Mesendoderm (in vitro differentiated cells): Measurements from ENCODE around the gene ITGB1BP1.

Experiments used
- DNase-seq: peaks from one replicate; pipeline ENCODE4 v3.0.0; 2013
- H2AK5ac ChIP-seq: 2 replicates; pipeline ENCODE4 v1.6.1; 2013; ENCODE audit warnings: low read length, inconsistent platforms
- H2BK120ac ChIP-seq: 2 replicates; pipeline ENCODE4 v1.6.1; 2013; ENCODE audit warnings: low read depth, mild to moderate bottlenecking, low read length, moderate library complexity, mixed read lengths
- H2BK15ac ChIP-seq: replicated peaks from 2 replicates; pipeline ENCODE4 v1.6.1; 2013; ENCODE audit warnings: low read depth, mild to moderate bottlenecking, moderate library complexity
- H2BK5ac ChIP-seq: 2 replicates; pipeline ENCODE4 v1.6.1; 2013; ENCODE audit warnings: low read length, inconsistent platforms
- H3K18ac ChIP-seq: 2 replicates; pipeline ENCODE4 v1.6.1; 2013; ENCODE audit warnings: mild to moderate bottlenecking, low read length, mixed read lengths
- H3K23ac ChIP-seq: one replicate; pipeline ENCODE4 v1.6.1; 2013; ENCODE audit warnings: low read length
- H3K27ac ChIP-seq: 2 replicates; pipeline ENCODE4 v1.5.1; 2013; ENCODE audit warnings: low read depth, mild to moderate bottlenecking, inconsistent platforms, low read length, moderate library complexity
- H3K27me3 ChIP-seq: 2 replicates; pipeline ENCODE4 v1.6.1; 2013; ENCODE audit warnings: low read length, control low read depth, mild to moderate bottlenecking, inconsistent platforms; ENCODE audit not compliant: insufficient read depth, poor library complexity
- H3K36me3 ChIP-seq: 2 replicates; pipeline ENCODE4 v1.6.1; 2013; ENCODE audit warnings: low read length, inconsistent platforms; ENCODE audit not compliant: control insufficient read depth, insufficient read depth
- H3K4ac ChIP-seq: one replicate; pipeline ENCODE4 v1.6.1; 2013; ENCODE audit warnings: low read depth, mild to moderate bottlenecking, low read length, moderate library complexity
- H3K4me1 ChIP-seq: 2 replicates; pipeline ENCODE4 v1.6.1; 2013; ENCODE audit warnings: low read depth, low read length, inconsistent platforms; ENCODE audit not compliant: control insufficient read depth
- H3K4me2 ChIP-seq: 2 replicates; pipeline ENCODE4 v1.6.1; 2013; ENCODE audit warnings: low read length
- H3K4me3 ChIP-seq: 2 replicates; pipeline ENCODE4 v1.5.1; 2013; ENCODE audit warnings: mild to moderate bottlenecking, low read length
- H3K56ac ChIP-seq: one replicate; pipeline ENCODE4 v1.6.1; 2013; ENCODE audit warnings: low read length
- H3K79me1 ChIP-seq: 2 replicates; pipeline ENCODE4 v1.6.1; 2013; ENCODE audit warnings: low read length, inconsistent platforms
- H3K79me2 ChIP-seq: 2 replicates; pipeline ENCODE4 v1.6.1; 2013; ENCODE audit warnings: mild to moderate bottlenecking, low read length; ENCODE audit not compliant: control insufficient read depth, insufficient read depth
- H3K9ac ChIP-seq: 2 replicates; pipeline ENCODE4 v1.6.1; 2013; ENCODE audit warnings: low read length, inconsistent platforms
- H4K5ac ChIP-seq: one replicate; pipeline ENCODE4 v1.6.1; 2013; ENCODE audit warnings: low read length
- H4K8ac ChIP-seq: one replicate; pipeline ENCODE4 v1.6.1; 2013; ENCODE audit warnings: low read depth, mild to moderate bottlenecking, control low read depth, low read length, moderate library complexity
- WGBS: extraction: QIAGEN DNeasy Blood & Tissue Kit; methylation state at CpG from one replicate; pipeline ENCODE4 v1.1.7; 2013; ENCODE audit warnings: low lambda C conversion rate, missing lambda C conversion rate; ENCODE audit not compliant: insufficient coverage; ENCODE audit errors: extremely low coverage; 5-methylcytosine and 5-hydroxymethylcytosine counted together

Gene ITGB1BP1

DNA sequence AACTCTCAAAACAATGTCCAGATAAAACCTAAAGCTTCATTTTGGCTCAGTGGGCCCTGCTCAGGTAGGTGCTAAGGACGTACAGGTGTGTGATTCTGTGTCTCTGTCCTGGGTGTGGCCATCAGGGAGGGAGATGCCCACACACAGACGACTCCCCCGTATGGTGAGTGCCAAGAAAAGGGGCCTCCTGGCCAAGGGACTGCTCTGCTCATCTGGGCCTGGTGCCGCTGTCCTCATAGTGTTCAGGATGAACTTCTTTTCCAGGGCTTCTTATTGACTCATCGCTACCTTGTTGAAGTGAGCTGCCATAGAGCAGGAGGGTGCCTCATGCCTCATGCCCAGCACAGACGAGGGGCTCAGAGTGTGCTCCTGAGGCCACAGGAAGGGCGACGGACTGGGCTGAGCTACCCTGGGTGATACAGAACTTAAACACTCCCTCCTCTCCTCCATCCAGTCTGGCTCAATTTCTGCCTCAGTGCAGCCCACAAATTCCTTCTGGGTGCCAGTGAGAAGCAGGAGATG lies 57.8 kb downstream of the ITGB1BP1 start:
- no peak overlapping the region for H3K4me3 ChIP-seq
- no peak overlapping the region for H3K27ac ChIP-seq
- H3K4me2 ChIP-seq = no peak overlapping the region
- H3K9ac ChIP-seq = no peak overlapping the region
- H3K79me1 ChIP-seq = no peaks in the 10 kb centered on the region
- H2BK15ac ChIP-seq = no peak overlapping the region
- no peaks in the 10 kb centered on the region for H3K79me2 ChIP-seq
- H3K36me3 ChIP-seq = no peaks in the 10 kb centered on the region
- no peak overlapping the region for H2AK5ac ChIP-seq
- H4K8ac ChIP-seq = no peak overlapping the region
- no peak overlapping the region for H4K5ac ChIP-seq
- H3K18ac ChIP-seq = no peak overlapping the region
- H3K4me1 ChIP-seq = no peaks in the 10 kb centered on the region
- H2BK5ac ChIP-seq = no peak overlapping the region
- H3K56ac ChIP-seq = peak overlapping the region; percentile 18
- no peak overlapping the region for H3K4ac ChIP-seq
- H2BK120ac ChIP-seq = no peak overlapping the region
- no peak for DNase-seq
- H3K23ac ChIP-seq = no peak overlapping the region
- no CpG with 5 or more reads among the region's 8 CpGs for WGBS
- no peaks in the 10 kb centered on the region for H3K27me3 ChIP-seq

DNA sequence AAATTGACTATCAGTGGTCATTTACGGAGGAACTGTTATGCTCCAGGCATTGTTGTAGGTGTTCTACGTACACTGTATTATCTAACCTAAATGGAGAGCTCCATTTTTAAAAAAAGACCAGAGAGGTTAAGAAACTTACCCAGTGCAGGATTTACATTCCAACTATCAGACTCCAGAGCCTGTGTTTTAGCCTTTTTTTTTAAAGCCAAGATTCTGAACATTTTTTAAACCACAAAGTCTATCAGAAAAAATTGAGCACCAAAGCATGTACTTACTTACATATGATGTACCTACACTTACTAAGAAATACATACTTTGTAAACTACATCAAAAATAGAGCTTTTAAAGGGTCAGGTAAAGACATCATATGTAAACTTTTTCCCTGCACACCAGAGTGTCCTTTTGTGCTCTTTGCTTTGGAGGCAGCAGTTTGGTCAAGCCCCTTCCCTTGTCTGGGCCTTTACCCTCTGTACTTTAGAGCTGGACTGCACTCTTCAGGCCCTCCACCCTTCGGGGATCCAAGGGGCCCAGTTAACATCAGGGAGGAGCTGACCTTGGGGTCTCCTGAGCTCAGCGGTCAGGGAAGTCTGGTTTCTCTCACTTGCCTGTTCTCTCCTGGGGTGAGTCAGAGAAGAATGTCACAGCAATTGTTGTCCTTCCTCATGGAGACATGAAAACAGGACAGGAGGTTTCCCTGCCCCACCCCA lies 58.4 kb downstream of the ITGB1BP1 start:
- Histone ChIP-seq H2BK120ac (no peak overlapping the region), H3K36me3 (no peaks in the 10 kb centered on the region), H3K18ac (no peak overlapping the region), H3K4ac (no peak overlapping the region), H4K8ac (no peak overlapping the region), H4K5ac (no peak overlapping the region), H3K79me2 (no peaks in the 10 kb centered on the region), H2AK5ac (no peak overlapping the region), H3K9ac (no peak overlapping the region), H3K27ac (no peak overlapping the region), H2BK5ac (no peak overlapping the region), H3K4me1 (no peaks in the 10 kb centered on the region), H3K56ac (peak overlapping the region; percentile 18), H3K79me1 (no peaks in the 10 kb centered on the region), H3K4me2 (no peak overlapping the region), H3K27me3 (no peaks in the 10 kb centered on the region), H2BK15ac (no peak overlapping the region), H3K4me3 (no peak overlapping the region), H3K23ac (no peak overlapping the region)
- peak; percentile 79 for DNase-seq
- WGBS = no CpG with 5 or more reads among the region's 4 CpGs

DNA sequence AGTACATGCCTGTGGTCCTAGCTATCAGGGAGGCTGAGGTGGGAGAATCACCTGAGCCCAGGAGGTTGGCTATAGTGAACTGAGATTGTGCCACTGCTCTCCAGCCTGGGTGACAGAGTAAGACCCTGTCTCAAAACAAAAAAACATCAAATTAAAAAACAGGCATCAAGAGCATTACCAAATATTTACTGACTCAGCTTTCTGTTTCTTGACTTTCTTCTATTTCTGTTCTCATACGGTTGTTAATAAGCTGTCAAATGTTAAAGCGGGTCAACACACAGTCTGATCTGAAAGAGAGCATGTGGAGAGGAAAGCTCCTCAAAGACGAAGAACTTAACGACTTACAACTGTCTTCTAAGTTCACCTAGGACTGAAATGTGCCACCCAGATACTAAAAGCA lies 59.0 kb downstream of the ITGB1BP1 start:
- no peak overlapping the region for H3K4ac ChIP-seq
- no peaks in the 10 kb centered on the region for H3K4me1 ChIP-seq
- no peak overlapping the region for H3K23ac ChIP-seq
- no peaks in the 10 kb centered on the region for H3K36me3 ChIP-seq
- H3K27me3 ChIP-seq = no peaks in the 10 kb centered on the region
- WGBS = no CpG with 5 or more reads among the region's 4 CpGs
- no peak overlapping the region for H3K4me2 ChIP-seq
- no peak overlapping the region for H3K27ac ChIP-seq
- no peak overlapping the region for H4K8ac ChIP-seq
- no peak overlapping the region for H3K4me3 ChIP-seq
- no peak for DNase-seq
- H2BK15ac ChIP-seq = no peak overlapping the region
- H3K18ac ChIP-seq = no peak overlapping the region
- no peak overlapping the region for H2AK5ac ChIP-seq
- no peaks in the 10 kb centered on the region for H3K79me2 ChIP-seq
- H4K5ac ChIP-seq = no peak overlapping the region
- H2BK5ac ChIP-seq = no peak overlapping the region
- H2BK120ac ChIP-seq = no peak overlapping the region
- no peaks in the 10 kb centered on the region for H3K79me1 ChIP-seq
- no peak overlapping the region for H3K9ac ChIP-seq
- H3K56ac ChIP-seq = no peak overlapping the region

DNA sequence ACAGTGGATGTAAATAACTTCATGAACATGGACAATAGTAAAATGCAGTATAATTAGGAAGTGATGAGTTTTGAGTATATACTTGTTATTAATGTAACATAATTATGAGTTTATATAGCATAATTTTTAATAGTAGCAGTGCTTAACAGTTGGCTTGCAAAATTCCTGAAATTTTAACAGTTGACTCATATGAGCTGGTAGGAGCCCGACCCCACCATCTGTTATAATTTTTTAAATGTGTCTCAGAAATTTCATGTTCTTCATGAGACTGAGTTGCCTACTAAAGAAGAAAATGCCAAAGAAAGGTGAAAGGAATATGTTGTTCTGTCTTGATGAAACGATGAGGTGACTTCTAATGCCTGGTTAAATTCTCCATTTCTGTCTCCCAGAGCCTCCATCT lies 62.6 kb downstream of the ITGB1BP1 start:
- Histone ChIP-seq H2BK120ac (no peak overlapping the region), H3K23ac (no peak overlapping the region), H3K36me3 (no peaks in the 10 kb centered on the region), H3K4me2 (no peak overlapping the region), H3K79me2 (no peaks in the 10 kb centered on the region), H2AK5ac (no peak overlapping the region), H3K27me3 (no peaks in the 10 kb centered on the region), H4K8ac (no peak overlapping the region), H3K56ac (no peak overlapping the region), H3K4me3 (no peak overlapping the region), H2BK15ac (no peak overlapping the region), H3K79me1 (no peaks in the 10 kb centered on the region), H2BK5ac (no peak overlapping the region), H3K18ac (no peak overlapping the region), H3K4ac (no peak overlapping the region), H3K9ac (no peak overlapping the region), H4K5ac (no peak overlapping the region), H3K4me1 (no peaks in the 10 kb centered on the region), H3K27ac (no peak overlapping the region)
- WGBS = no CpG with 5 or more reads among the region's 2 CpGs
- no peak for DNase-seq

DNA sequence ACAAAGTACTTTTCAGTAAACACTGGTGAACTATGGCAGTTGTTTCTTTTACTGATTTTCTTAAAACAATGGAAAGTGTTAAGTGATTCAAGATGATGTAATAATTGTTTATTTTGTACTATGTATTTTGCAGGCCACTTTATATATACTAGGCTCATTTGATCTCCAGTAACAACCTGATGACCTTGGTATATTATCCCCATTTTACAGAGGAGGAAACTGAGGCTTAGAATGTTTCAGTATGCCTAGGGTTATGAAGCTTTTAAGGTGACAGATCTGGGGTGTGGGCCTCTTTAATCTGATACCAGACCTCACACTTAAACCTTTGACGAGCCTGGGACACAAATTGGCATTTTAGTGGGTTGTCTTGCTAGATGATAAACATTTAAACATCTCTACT lies 63.2 kb downstream of the ITGB1BP1 start:
- no peak for DNase-seq
- WGBS = no CpG with 5 or more reads among the region's 1 CpG
- Histone ChIP-seq H3K79me1 (no peaks in the 10 kb centered on the region), H3K79me2 (no peaks in the 10 kb centered on the region), H3K4me1 (no peaks in the 10 kb centered on the region), H3K27me3 (no peaks in the 10 kb centered on the region), H2BK5ac (no peak overlapping the region), H3K56ac (no peak overlapping the region), H3K4me2 (no peak overlapping the region), H4K5ac (no peak overlapping the region), H3K36me3 (no peaks in the 10 kb centered on the region), H3K18ac (no peak overlapping the region), H4K8ac (no peak overlapping the region), H2BK15ac (no peak overlapping the region), H2BK120ac (no peak overlapping the region), H3K4ac (no peak overlapping the region), H2AK5ac (no peak overlapping the region), H3K9ac (no peak overlapping the region), H3K23ac (no peak overlapping the region), H3K27ac (no peak overlapping the region), H3K4me3 (no peak overlapping the region)

DNA sequence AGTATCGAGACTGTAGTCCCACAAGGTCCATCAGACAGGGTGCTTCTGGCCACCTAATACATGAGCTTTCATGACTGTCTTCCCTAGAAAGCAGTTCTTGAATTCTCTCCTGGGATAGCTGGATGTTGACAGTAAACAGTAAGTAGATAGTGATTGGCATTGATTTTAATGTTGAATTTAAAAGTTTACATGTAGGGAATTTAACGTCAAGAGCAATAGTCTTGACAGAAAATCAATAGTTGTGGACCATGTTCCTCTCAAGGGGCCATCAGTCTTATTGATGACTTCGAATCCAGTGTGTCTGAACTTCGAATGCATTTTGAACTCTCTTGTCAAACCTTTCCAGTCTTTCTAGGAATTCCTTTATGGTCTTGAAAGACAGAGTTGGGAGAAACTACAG lies 63.9 kb downstream of the ITGB1BP1 start:
- Histone ChIP-seq H3K4me1 (no peaks in the 10 kb centered on the region), H4K8ac (no peak overlapping the region), H4K5ac (no peak overlapping the region), H3K56ac (no peak overlapping the region), H3K4me3 (no peak overlapping the region), H3K79me2 (no peaks in the 10 kb centered on the region), H3K9ac (no peak overlapping the region), H2BK120ac (no peak overlapping the region), H2BK5ac (no peak overlapping the region), H3K27me3 (no peaks in the 10 kb centered on the region), H2BK15ac (no peak overlapping the region), H3K4me2 (no peak overlapping the region), H3K18ac (no peak overlapping the region), H3K36me3 (no peaks in the 10 kb centered on the region), H2AK5ac (no peak overlapping the region), H3K27ac (no peak overlapping the region), H3K4ac (no peak overlapping the region), H3K79me1 (no peaks in the 10 kb centered on the region), H3K23ac (no peak overlapping the region)
- no CpG with 5 or more reads among the region's 4 CpGs for WGBS
- no peak for DNase-seq
